DND-41 (cell line): Measurements from ENCODE around the gene LRRC57.

Experiments
- ATAC-seq: fragments of 200-7000 bp; cut with Tn5 transposase; 3 replicates; pipeline ENCODE4 v1.9.1; 2021; ENCODE audit warnings: low read depth; ENCODE audit not compliant: insufficient read depth
- DNase-seq: peaks from one replicate; pipeline ENCODE4 v3.0.0-alpha.2; 2020
- H2AFZ ChIP-seq: 2 replicates; pipeline ENCODE4 v1.6.0; 2012; ENCODE audit warnings: low read depth, low read length
- H3K27ac ChIP-seq: 2 replicates; pipeline ENCODE4 v1.5.1; 2012; ENCODE audit warnings: low read length, inconsistent platforms
- H3K27me3 ChIP-seq: fragments of 200-600 bp; sonication (generic); 2 replicates; pipeline ENCODE4 v1.6.0; 2012; ENCODE audit warnings: low read length, mild to moderate bottlenecking, inconsistent platforms; ENCODE audit not compliant: insufficient read depth, poor library complexity
- H3K36me3 ChIP-seq: 2 replicates; pipeline ENCODE4 v1.5.1; 2012; ENCODE audit warnings: low read length, inconsistent platforms; ENCODE audit not compliant: insufficient read depth
- H3K4me1 ChIP-seq: 2 replicates; pipeline ENCODE4 v1.5.1; 2012; ENCODE audit warnings: mild to moderate bottlenecking, low read length; ENCODE audit not compliant: insufficient read depth
- H3K4me2 ChIP-seq: 2 replicates; pipeline ENCODE4 v1.6.0; 2012; ENCODE audit warnings: mild to moderate bottlenecking, moderate library complexity, low read length, inconsistent platforms; ENCODE audit not compliant: insufficient read depth
- H3K4me3 ChIP-seq, 2 experiments: fragments of 200-600 bp in 1 of 2; shearing (Covaris generic) in 1 of 2; 2 replicates each; pipeline ENCODE4 v1.5.1; 2012 to 2016; ENCODE audit warnings: inconsistent platforms in 2 of 2, low read length in 2 of 2, mild to moderate bottlenecking in 2 of 2, low read depth in 1 of 2, moderate library complexity in 1 of 2
- H3K79me2 ChIP-seq: 2 replicates; pipeline ENCODE4 v1.6.0; 2012; ENCODE audit warnings: low read length, inconsistent platforms; ENCODE audit not compliant: insufficient read depth
- H3K9ac ChIP-seq: 2 replicates; pipeline ENCODE4 v1.6.0; 2012; ENCODE audit warnings: low read depth, mild to moderate bottlenecking, inconsistent platforms, low read length, moderate library complexity
- H3K9me3 ChIP-seq: 2 replicates; pipeline ENCODE4 v1.5.1; 2012; ENCODE audit warnings: low read length, moderate library complexity, mild to moderate bottlenecking, inconsistent platforms; ENCODE audit not compliant: insufficient read depth, severe bottlenecking
- H4K20me1 ChIP-seq: 2 replicates; pipeline ENCODE4 v1.6.0; 2012; ENCODE audit warnings: low read length; ENCODE audit not compliant: insufficient read depth
- CTCF ChIP-seq: IDR thresholded peaks from 2 replicates; pipeline ENCODE4 v1.5.1; 2012; ENCODE audit warnings: borderline replicate concordance, low read length, moderate library complexity, mild to moderate bottlenecking; ENCODE audit not compliant: poor library complexity, severe bottlenecking; ENCODE audit errors: extremely low read depth
- EZH2 ChIP-seq: IDR thresholded peaks from 3 replicates; pipeline ENCODE4 v1.6.1; 2012; ENCODE audit warnings: borderline replicate concordance, low read depth, mild to moderate bottlenecking, moderate library complexity, low read length, inconsistent platforms; ENCODE audit not compliant: severe bottlenecking

LRRC57 gene

GRCh38 chr15:42548249-42549031, at the start of gene LRRC57, which contains the start of gene HAUS2:
TSS of gene LRRC57 (minus strand) at chr15:42548793. CDS start at chr15:42548434, 359 bp downstream.
TSS of gene HAUS2 (plus strand) at chr15:42548838. CDS start at chr15:42548873, 35 bp downstream.
- Histone ChIP-seq H2AFZ (peak within 1 kb of the TSS; percentile 99), H3K36me3 (peaks cover 27% of the 10 kb centered on the region), H3K9ac (peak within 1 kb of the TSS; percentile 86), H4K20me1 (peaks cover 4% of the 10 kb centered on the region; the same call in 1 of the 2 replicates), H3K4me2 (peak within 1 kb of the TSS; percentile 89), H3K4me3 (peak within 1 kb of the TSS; percentile 88 to 99), H3K9me3 (no peaks in the 10 kb centered on the region), H3K27ac (peak within 1 kb of the TSS; percentile 97), H3K79me2 (peaks cover 65% of the 10 kb centered on the region), H3K4me1 (peaks cover 48% of the 10 kb centered on the region), H3K27me3 (no peaks in the 10 kb centered on the region)
- no peak for TF ChIP-seq CTCF
- no peak for TF ChIP-seq EZH2
- peak; percentile 85 for ATAC-seq
- peak; percentile 83 for DNase-seq

GRCh38 chr15:42595626-42596240, 47.1 kb upstream of the LRRC57 start:
- no peaks in the 10 kb centered on the region for H3K9me3 ChIP-seq
- no peak overlapping the region for H3K27ac ChIP-seq
- DNase-seq, result no peak
- TF ChIP-seq EZH2 (no peak), CTCF (no peak)
- no peak overlapping the region for H3K4me3 ChIP-seq
- no peak for ATAC-seq
- H3K9ac ChIP-seq, result no peak overlapping the region
- no peak overlapping the region for H2AFZ ChIP-seq
- H3K27me3 ChIP-seq, result no peaks in the 10 kb centered on the region
- no peaks in the 10 kb centered on the region for H3K4me1 ChIP-seq
- H3K79me2 ChIP-seq, result no peaks in the 10 kb centered on the region
- H3K4me2 ChIP-seq, result no peak overlapping the region
- H3K36me3 ChIP-seq, result no peaks in the 10 kb centered on the region
- H4K20me1 ChIP-seq, result no peaks in the 10 kb centered on the region

- Histone ChIP-seq H3K9ac (no peak overlapping the region), H3K36me3 (no peaks in the 10 kb centered on the region), H3K9me3 (no peaks in the 10 kb centered on the region), H3K27me3 (no peaks in the 10 kb centered on the region), H2AFZ (no peak overlapping the region), H3K4me1 (no peaks in the 10 kb centered on the region), H3K4me3 (no peak overlapping the region), H3K4me2 (no peak overlapping the region), H3K79me2 (no peaks in the 10 kb centered on the region), H3K27ac (no peak overlapping the region), H4K20me1 (no peaks in the 10 kb centered on the region)
- no peak for TF ChIP-seq CTCF
- TF ChIP-seq EZH2, result no peak
- DNase-seq, result no peak
- no peak for ATAC-seq
Measured at GRCh38 chr15:42594095-42594494, 45.5 kb upstream of the LRRC57 start.
